ENCODE measurements around the gene BAIAP2L2. TPM values are rescaled to one million over a fixed set of nuclear protein-coding genes. Genes with fewer than 3 reads are reported as not detected.

The BAIAP2L2 gene
- total RNA-seq, 4 donors from 2014 or later = 0.58 TPM; not detected in 3

DNA sequence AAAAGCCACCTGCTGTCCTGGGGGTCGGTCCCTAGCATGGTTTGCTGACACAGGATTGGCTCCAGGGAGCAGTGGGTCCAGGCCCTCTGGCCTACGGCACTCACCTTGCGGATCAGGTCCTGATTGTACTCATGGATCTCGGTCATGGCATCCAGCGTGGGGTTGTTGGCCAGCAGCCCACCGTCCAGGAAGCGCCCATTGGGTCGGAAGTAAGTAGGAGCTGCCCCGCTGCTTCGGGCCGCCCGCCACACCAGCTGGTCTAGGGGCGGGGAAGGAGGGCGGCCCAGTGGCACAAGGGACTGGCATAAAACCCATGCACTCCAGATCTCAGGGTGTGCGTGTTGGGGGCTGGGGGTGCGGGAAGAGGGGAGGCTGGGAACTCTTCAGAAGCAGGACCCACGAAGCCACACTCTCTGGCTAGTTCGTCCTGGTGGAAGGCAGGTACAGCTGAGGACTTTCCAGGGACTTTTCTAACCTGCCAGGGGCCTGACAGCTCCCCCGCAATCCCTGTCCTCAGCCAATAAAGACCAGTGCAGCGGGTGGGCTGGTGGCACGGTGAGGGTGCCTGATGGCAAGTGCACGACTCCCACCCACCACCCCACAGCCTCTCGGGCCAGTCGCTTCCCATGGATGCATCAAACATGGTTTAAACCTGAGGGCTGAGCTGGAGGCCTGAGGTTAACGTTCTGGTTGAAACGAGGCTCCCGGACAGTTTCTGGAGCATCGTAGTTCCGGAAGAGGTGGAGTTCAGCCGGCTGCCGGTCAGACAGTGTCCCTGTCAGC lies 5.1 kb upstream of the BAIAP2L2 start:
- no peaks in the 10 kb centered on the region for H3K27me3 ChIP-seq
- H3K36me3 ChIP-seq = peaks cover 0 to 44% of the 10 kb centered on the region in 2 donors
- H3K9me3 ChIP-seq = no peaks in the 10 kb centered on the region
- no peak overlapping the region for H3K4me3 ChIP-seq
- no peak for ATAC-seq
- H3K4me1 ChIP-seq = peaks cover 0 to 14% (median 0%) of the 10 kb centered on the region in 3 donors
- no peak overlapping the region for H3K27ac ChIP-seq
- no peak for TF ChIP-seq POLR2AphosphoS5 (IDR thresholded peaks at IDR 0.05)
- TF ChIP-seq EP300 (IDR thresholded peaks at IDR 0.05) = no peak
- TF ChIP-seq POLR2A (IDR thresholded peaks at IDR 0.05) = no peak
- no peak for TF ChIP-seq CTCF (IDR thresholded peaks at IDR 0.05)
- WGBS, 2 donors (ENCODE audit: low coverage in 1 of 2) = 78% methylated on average over 7 of the region's 31 CpGs; no CpG with 5 or more reads in 1 of the 2 donors

- H3K27me3 ChIP-seq = no peaks in the 10 kb centered on the region
- 0 to 80% methylated on average over 1 to 2 of the region's 32 CpGs for WGBS, 2 donors (ENCODE audit: low coverage in 1 of 2)
Measured at GRCh38 chr22:38114484-38115398, 4.3 kb upstream of the BAIAP2L2 start.

DNA sequence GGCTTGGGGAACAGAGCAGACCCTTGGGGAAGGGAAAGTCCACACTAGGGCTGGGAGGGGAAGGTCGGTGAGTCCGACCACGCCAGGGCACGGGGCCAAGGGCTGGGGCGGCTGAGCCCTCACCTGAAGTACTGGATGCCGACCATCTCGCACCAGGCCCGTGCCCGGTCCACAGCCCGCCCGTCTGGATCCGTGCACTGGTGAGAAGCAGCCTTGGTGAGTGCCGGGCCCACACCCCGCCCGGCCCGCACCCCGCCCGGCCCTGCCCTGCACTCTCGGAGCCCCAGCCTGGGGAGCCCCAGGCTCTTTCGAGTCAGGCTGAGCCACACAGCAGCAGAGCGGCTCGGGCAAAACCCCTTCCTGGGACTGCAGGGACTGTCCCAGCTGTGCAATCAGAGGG lies 1.9 kb upstream of the BAIAP2L2 start:
- H3K4me3 ChIP-seq = no peak overlapping the region
- H3K27me3 ChIP-seq = no peaks in the 10 kb centered on the region
- peaks cover 0 to 24% (median 0%) of the 10 kb centered on the region in 3 donors for H3K4me1 ChIP-seq
- no peaks in the 10 kb centered on the region for H3K9me3 ChIP-seq
- no peak for ATAC-seq
- TF ChIP-seq CTCF (IDR thresholded peaks at IDR 0.05) (no peak), POLR2AphosphoS5 (IDR thresholded peaks at IDR 0.05) (no peak), EP300 (IDR thresholded peaks at IDR 0.05) (no peak), POLR2A (IDR thresholded peaks at IDR 0.05) (no peak)
- H3K27ac ChIP-seq = no peak overlapping the region
- no CpG with 5 or more reads among the region's 22 CpGs for WGBS, 2 donors (ENCODE audit: low coverage in 1 of 2)
- peaks cover 0 to 32% of the 10 kb centered on the region in 2 donors for H3K36me3 ChIP-seq

More at GRCh38 chr22:38114484-38115398, 4.3 kb upstream of the BAIAP2L2 start:
- H3K4me3 ChIP-seq = no peak overlapping the region
- no peaks in the 10 kb centered on the region for H3K9me3 ChIP-seq
- TF ChIP-seq CTCF (IDR thresholded peaks at IDR 0.05) (peak in 3 of 4 experiments; percentile 82 to 94 (median 90)), POLR2A (IDR thresholded peaks at IDR 0.05) (no peak), POLR2AphosphoS5 (IDR thresholded peaks at IDR 0.05) (no peak)
- peaks cover 0 to 39% of the 10 kb centered on the region in 2 donors for H3K36me3 ChIP-seq
- peaks cover 0 to 15% (median 0%) of the 10 kb centered on the region in 3 donors for H3K4me1 ChIP-seq
- H3K27ac ChIP-seq = no peak overlapping the region
- ATAC-seq = peak; percentile 87

DNA sequence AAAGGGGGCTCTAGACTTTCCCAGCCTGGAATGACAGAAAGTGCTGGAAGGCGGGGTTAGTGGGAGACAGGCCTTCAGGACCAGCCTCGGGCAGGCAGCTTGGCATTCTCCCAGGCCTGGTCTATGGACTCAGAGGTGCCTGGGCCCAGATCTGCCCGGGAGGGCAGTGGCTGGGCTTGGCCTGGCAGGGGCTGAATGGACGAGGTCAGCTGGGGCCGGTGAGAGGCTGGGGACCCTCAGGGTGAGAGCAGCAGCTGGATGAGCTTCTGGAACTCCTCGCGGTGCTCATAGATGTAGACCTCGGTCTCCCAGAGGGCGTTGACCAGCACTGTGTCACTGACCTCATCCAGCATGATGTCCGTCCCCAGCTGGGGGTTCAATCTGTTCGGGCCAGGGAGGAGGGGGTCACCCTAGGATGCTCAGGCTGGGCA lies 1.5 kb upstream of the BAIAP2L2 start:
- WGBS, 2 donors (ENCODE audit: low coverage in 1 of 2) = 60% methylated on average over 1 of the region's 11 CpGs; no CpG with 5 or more reads in 1 of the 2 donors
- ATAC-seq = no peak

More for the DNA sequence above, 1.5 kb upstream of the BAIAP2L2 start:
- no peak overlapping the region for H3K4me3 ChIP-seq
- no peak overlapping the region for H3K27ac ChIP-seq
- H3K9me3 ChIP-seq = no peaks in the 10 kb centered on the region
- no peak for TF ChIP-seq EP300 (IDR thresholded peaks at IDR 0.05)
- no peak for TF ChIP-seq POLR2AphosphoS5 (IDR thresholded peaks at IDR 0.05)
- TF ChIP-seq POLR2A (IDR thresholded peaks at IDR 0.05) = no peak
- TF ChIP-seq CTCF (IDR thresholded peaks at IDR 0.05) = no peak
- no peaks in the 10 kb centered on the region for H3K27me3 ChIP-seq
- peaks cover 0 to 32% of the 10 kb centered on the region in 2 donors for H3K36me3 ChIP-seq
- H3K4me1 ChIP-seq = peaks cover 0 to 24% (median 0%) of the 10 kb centered on the region in 3 donors
